ENCODE data around the gene RUNX3. TPM values are rescaled to one million over a fixed set of nuclear protein-coding genes. Genes with fewer than 3 reads are reported as not detected.
"Not testable (repeated sequence)": the region's sequence is repeated elsewhere in the genome, so short reads cannot be mapped to it uniquely, and the experiment has no call there.

The RUNX3 gene
- 1 to 10 TPM in 3 of 6 experiments, under 1 TPM in 3; 0.46 to 3.1 (median 0.84) TPM for total RNA-seq
- long read RNA-seq: 0 reads

DNA sequence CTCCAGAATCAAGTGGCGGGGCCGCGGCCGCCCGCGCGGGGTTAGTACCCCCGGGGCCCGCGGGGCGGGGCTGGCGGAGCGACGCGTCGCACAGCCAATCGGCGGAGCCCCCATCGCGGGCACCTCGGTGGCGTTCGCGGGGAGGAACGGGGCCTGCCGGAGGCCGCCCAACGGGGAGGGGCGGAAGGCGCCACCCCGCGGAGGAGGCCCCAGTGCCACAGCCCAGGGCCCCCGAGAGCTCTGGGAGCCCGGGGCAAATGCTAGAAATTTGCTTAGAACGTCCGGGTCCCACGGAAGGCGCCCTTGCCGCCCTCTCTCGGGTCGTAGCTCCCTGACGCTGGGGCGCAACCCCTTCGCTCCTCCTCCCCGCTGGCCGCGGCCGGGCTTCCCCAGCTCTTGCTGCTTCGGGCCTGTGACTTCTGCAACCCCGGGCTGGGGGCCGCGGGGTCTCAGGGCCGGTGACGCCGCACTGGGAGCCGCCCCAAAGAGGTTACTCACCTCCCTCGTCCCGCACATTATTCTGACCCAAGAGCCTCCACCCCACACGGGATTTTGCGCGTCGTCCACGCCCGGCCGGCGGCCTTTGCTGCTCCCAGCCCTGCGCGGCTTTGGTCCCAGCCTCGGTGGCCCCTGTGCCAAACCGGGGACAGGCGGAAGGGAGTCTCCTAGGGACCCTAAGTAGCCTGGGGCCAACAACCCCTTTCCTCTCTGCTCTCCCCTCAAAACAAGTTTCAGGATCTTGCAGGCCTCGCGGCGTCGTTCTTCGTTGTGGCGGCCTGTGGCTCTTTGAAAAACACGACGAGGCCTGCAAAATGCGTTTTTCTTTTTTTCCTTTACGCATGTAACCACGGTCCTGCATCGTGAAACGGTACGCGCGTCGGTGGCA, at the start of gene RUNX3:
RUNX3 (minus strand) TSS at position 17 of the 886 bp plus-strand sequence. CDS start 408 bp downstream, outside the sequence.
- intact Hi-C loops (cut with DNase I): loop anchor here in 1 of 2 donors (5.0 to 10.0 kb wide), 2 partner anchors 94 to 172 kb away; no protein-coding TSS in a partner anchor
- peak; percentile 54 to 83 (median 80) for DNase-seq
- 39% methylated on average over 20 of the region's 88 CpGs for WGBS (ENCODE audit: insufficient coverage, low coverage, low lambda C conversion rate, missing lambda C conversion rate)
- peaks cover 0 to 12% (median 6%) of the 10 kb centered on the region in 4 donors for H3K4me1 ChIP-seq
- TF ChIP-seq CTCF (IDR thresholded peaks at IDR 0.05): no peak
- no peak for TF ChIP-seq POLR2A (IDR thresholded peaks at IDR 0.05)
- H3K27ac ChIP-seq: peak within 1 kb of the TSS in 2 of 3 donors; percentile 51 to 53
- no peaks in the 10 kb centered on the region for H3K36me3 ChIP-seq
- H3K27me3 ChIP-seq: peaks cover 5 to 64% of the 10 kb centered on the region in 2 donors
- no peaks in the 10 kb centered on the region for H3K9me3 ChIP-seq
- peak; percentile 66 to 79 (median 68) for ATAC-seq
- H3K4me3 ChIP-seq: peak within 1 kb of the TSS; percentile 25 to 43 (median 33)

DNA sequence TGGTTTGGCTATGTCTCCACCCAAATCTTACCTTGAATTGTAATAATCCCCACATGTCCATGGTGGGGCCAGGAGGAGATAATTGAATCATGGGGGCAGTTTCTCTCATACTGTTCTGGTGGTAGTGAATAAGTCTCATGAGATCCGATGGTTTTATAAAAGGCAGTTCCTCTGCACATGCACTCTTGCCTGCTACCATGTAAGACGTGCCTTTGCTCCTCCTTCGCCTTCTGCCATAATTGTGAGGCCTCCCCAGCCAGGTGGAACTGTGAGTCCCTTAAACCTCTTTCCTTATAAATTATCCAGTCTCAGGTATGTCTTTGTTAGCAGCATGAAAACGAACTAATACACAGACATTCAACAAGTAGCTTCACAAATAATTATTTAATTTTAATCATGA, 49.2 kb upstream of the RUNX3 start:
- H3K9me3 ChIP-seq; H3K27me3 ChIP-seq; DNase-seq; H3K27ac ChIP-seq; H3K4me1 ChIP-seq; intact Hi-C loops (cut with DNase I); ATAC-seq; H3K36me3 ChIP-seq; H3K4me3 ChIP-seq: not testable (repeated sequence)
- 61% methylated on average over 3 of the region's 4 CpGs for WGBS (ENCODE audit: insufficient coverage, low coverage, low lambda C conversion rate, missing lambda C conversion rate)

DNA sequence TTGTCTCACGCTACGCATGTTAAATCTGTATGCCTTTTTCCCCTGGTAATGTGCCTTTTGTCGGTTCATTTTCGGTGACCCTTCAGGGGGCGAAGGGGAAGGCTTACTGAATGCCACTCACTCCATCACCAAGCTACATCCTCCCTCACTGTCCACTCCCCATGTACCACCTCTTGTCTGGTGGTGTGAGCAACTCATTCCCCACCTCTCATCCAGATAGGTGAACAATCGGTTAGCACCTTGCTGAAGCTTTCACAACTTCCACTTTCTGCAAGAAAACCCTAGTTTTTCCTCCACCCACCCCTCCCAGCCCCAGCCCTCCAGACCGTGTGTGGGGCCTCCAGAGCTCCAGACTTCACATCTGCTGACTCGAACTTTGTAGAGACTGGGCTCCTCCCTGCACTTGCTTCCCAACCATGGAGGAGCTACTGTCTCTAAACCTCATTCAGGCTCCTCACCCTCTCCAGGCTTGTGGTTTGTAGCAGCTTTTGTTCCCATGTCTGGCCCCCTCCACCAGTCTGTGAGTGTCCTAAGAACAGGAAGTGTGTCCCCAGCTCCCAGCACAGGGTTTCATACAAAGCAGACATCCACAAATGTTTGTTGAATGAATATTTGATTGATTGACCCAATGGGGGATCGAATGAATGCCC, 48.4 kb upstream of the RUNX3 start:
- ATAC-seq (no peak), DNase-seq (peak in 1 of 3 donors; percentile 3)
- no peak overlapping the region for H3K4me3 ChIP-seq
- H3K9me3 ChIP-seq: peaks cover 0 to 10% (median 0%) of the 10 kb centered on the region in 4 donors
- 49% methylated on average over 9 of the region's 9 CpGs for WGBS (ENCODE audit: insufficient coverage, low coverage, low lambda C conversion rate, missing lambda C conversion rate)
- H3K27me3 ChIP-seq: no peaks in the 10 kb centered on the region
- TF ChIP-seq CTCF (IDR thresholded peaks at IDR 0.05) (no peak), POLR2A (IDR thresholded peaks at IDR 0.05) (no peak)
- no peak overlapping the region for H3K27ac ChIP-seq
- H3K36me3 ChIP-seq: no peaks in the 10 kb centered on the region
- intact Hi-C loops (cut with DNase I): no loop called here
- H3K4me1 ChIP-seq: no peaks in the 10 kb centered on the region

DNA sequence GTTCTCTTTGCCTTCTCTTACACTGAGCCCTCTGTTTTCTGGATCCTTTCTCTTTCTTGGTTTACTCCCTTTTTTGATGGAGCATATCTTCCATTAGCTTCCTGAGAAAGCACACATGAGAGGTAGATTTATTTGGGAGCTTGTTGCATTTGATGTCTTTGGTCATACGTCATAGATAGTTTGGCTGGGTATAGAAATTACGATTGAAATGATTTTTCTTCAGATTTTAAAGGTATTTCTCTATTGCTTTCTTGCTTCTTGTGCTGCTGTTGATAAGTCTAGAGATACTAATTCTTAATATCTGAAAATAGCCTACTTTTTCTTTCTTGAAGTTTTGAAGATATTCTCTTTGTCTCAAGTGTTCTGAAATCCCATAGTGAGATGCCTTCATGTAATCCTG, 45.3 kb upstream of the RUNX3 start:
- intact Hi-C loops (cut with DNase I): no loop called here
- DNase-seq (no peak), ATAC-seq (no peak)
- WGBS (ENCODE audit: insufficient coverage, low coverage, low lambda C conversion rate, missing lambda C conversion rate): 72% methylated on average over 2 of the region's 2 CpGs
- no peaks in the 10 kb centered on the region for H3K27me3 ChIP-seq
- no peaks in the 10 kb centered on the region for H3K36me3 ChIP-seq
- no peak overlapping the region for H3K27ac ChIP-seq
- H3K9me3 ChIP-seq: peaks cover 0 to 10% (median 0%) of the 10 kb centered on the region in 4 donors
- TF ChIP-seq CTCF (IDR thresholded peaks at IDR 0.05) (no peak), POLR2A (IDR thresholded peaks at IDR 0.05) (no peak)
- no peaks in the 10 kb centered on the region for H3K4me1 ChIP-seq
- H3K4me3 ChIP-seq: no peak overlapping the region

- TF ChIP-seq CTCF (IDR thresholded peaks at IDR 0.05): no peak
- TF ChIP-seq POLR2A (IDR thresholded peaks at IDR 0.05): no peak
- H3K27ac ChIP-seq: no peak overlapping the region
- 25% methylated on average over 2 of the region's 5 CpGs for WGBS (ENCODE audit: insufficient coverage, low coverage, low lambda C conversion rate, missing lambda C conversion rate)
- no peaks in the 10 kb centered on the region for H3K4me1 ChIP-seq
- intact Hi-C loops (cut with DNase I): no loop called here
- H3K9me3 ChIP-seq: peaks cover 0 to 10% (median 0%) of the 10 kb centered on the region in 4 donors
- H3K27me3 ChIP-seq: no peaks in the 10 kb centered on the region
- H3K36me3 ChIP-seq: no peaks in the 10 kb centered on the region
- DNase-seq: no peak
- ATAC-seq: no peak
- no peak overlapping the region for H3K4me3 ChIP-seq
These were observed 43.2 kb upstream of the RUNX3 start for GRCh38 chr1:24973315-24973714.
